Measurements from ENCODE around the gene DKK3.

GRCh38 chr11:11940551-11940950 is 67.9 kb downstream of the DKK3 start:
- no peak for TF ChIP-seq PPARA (CRISPR knock-in tag; IDR thresholded peaks at IDR 0.05; ENCODE audit: borderline replicate concordance)
- TF ChIP-seq PATZ1 (CRISPR knock-in tag; IDR thresholded peaks at IDR 0.05; ENCODE audit: borderline replicate concordance) = no peak
- no peak for TF ChIP-seq ISL1 (CRISPR knock-in tag; IDR thresholded peaks at IDR 0.05)
- TF ChIP-seq POU6F1 (CRISPR knock-in tag; IDR thresholded peaks at IDR 0.05; ENCODE audit: borderline replicate concordance, low read depth) = no peak
- TF ChIP-seq RARB (CRISPR knock-in tag; IDR thresholded peaks at IDR 0.05) = no peak
- TF ChIP-seq ZFP3 (CRISPR knock-in tag; IDR thresholded peaks at IDR 0.05) = no peak
- no peak for TF ChIP-seq TOX (CRISPR knock-in tag; IDR thresholded peaks at IDR 0.05; ENCODE audit: borderline replicate concordance)
- TF ChIP-seq GLIS3 (CRISPR knock-in tag; IDR thresholded peaks at IDR 0.05) = no peak
- no peak for TF ChIP-seq CSDC2 (CRISPR knock-in tag; IDR thresholded peaks at IDR 0.05)

Data from SK-N-SH treated with all-trans-retinoic acid at 6 μM for 48 hours (cell line).